Inflammatory macrophage treated with lipopolysaccharide for 1 hour (primary cell): ENCODE measurements around the gene PCSK5.
"Not testable (repeated sequence)": the region's sequence is repeated elsewhere in the genome, so short reads cannot be mapped to it uniquely, and the experiment has no call there.

Source experiments
- DNase-seq, 2 donors: peaks; one replicate each; pipeline ENCODE4 v3.0.0-alpha.2; 2020 to 2022

Gene PCSK5

GRCh38 chr9:76018761-76019160, 128.3 kb downstream of the PCSK5 start:
- no peak for DNase-seq

GRCh38 chr9:76020652-76021051, 130.2 kb downstream of the PCSK5 start:
- no peak for DNase-seq

GRCh38 chr9:76022317-76022716, 131.8 kb downstream of the PCSK5 start:
- no peak for DNase-seq

- DNase-seq: no peak
These were observed 133.3 kb downstream of the PCSK5 start for GRCh38 chr9:76023715-76024195.

GRCh38 chr9:76025286-76025685, 134.8 kb downstream of the PCSK5 start:
- DNase-seq: no peak

GRCh38 chr9:76026796-76027195, 136.3 kb downstream of the PCSK5 start:
- no peak for DNase-seq

GRCh38 chr9:76027416-76027815, 136.9 kb downstream of the PCSK5 start:
- DNase-seq: no peak

- no peak for DNase-seq
These were observed 137.4 kb downstream of the PCSK5 start for GRCh38 chr9:76027861-76028260.

- DNase-seq: no peak
These were observed 141.7 kb downstream of the PCSK5 start for GRCh38 chr9:76032038-76032796.

- DNase-seq: no peak
These were observed 142.4 kb downstream of the PCSK5 start for GRCh38 chr9:76032797-76033373.

- DNase-seq: no peak
These were observed 143.6 kb downstream of the PCSK5 start for GRCh38 chr9:76034049-76034448.

GRCh38 chr9:76036762-76037161, 146.3 kb downstream of the PCSK5 start:
- DNase-seq: no peak

- DNase-seq: no peak
These were observed 147.2 kb downstream of the PCSK5 start for GRCh38 chr9:76037587-76038225.

GRCh38 chr9:76038431-76038830, 148.0 kb downstream of the PCSK5 start:
- DNase-seq: no peak

- DNase-seq: no peak
These were observed 153.9 kb downstream of the PCSK5 start for GRCh38 chr9:76044266-76044819.

GRCh38 chr9:76045221-76045620, 154.7 kb downstream of the PCSK5 start:
- no peak for DNase-seq

- no peak for DNase-seq
These were observed 158.9 kb downstream of the PCSK5 start for GRCh38 chr9:76049341-76049740.

- DNase-seq: no peak
These were observed 177.2 kb downstream of the PCSK5 start for GRCh38 chr9:76067696-76068095.

- no peak for DNase-seq
These were observed 187.1 kb downstream of the PCSK5 start for GRCh38 chr9:76077537-76077936.

GRCh38 chr9:76081281-76081680, 190.8 kb downstream of the PCSK5 start:
- not testable (repeated sequence) for DNase-seq

GRCh38 chr9:76082057-76082456, 191.6 kb downstream of the PCSK5 start:
- no peak for DNase-seq

GRCh38 chr9:76085596-76085995, 195.1 kb downstream of the PCSK5 start:
- DNase-seq: no peak

- peak in 1 of 2 donors; percentile 3 for DNase-seq
These were observed 196.1 kb downstream of the PCSK5 start for GRCh38 chr9:76086539-76086938.

- DNase-seq: no peak
These were observed 197.5 kb downstream of the PCSK5 start for GRCh38 chr9:76087976-76088375.
